Measurements from ENCODE around the gene LIF.
"Not testable (repeated sequence)": the region's sequence is repeated elsewhere in the genome, so short reads cannot be mapped to it uniquely, and the experiment has no call there.

The LIF gene

GRCh38 chr22:30234786-30235470 is 11.6 kb downstream of the LIF start:
- TF ChIP-seq CTCF (IDR thresholded peaks at IDR 0.05), result no peak
- no peak for TF ChIP-seq ZFX (IDR thresholded peaks at IDR 0.05; ENCODE audit: borderline replicate concordance)
- H3K27ac ChIP-seq, result no peak overlapping the region

DNA sequence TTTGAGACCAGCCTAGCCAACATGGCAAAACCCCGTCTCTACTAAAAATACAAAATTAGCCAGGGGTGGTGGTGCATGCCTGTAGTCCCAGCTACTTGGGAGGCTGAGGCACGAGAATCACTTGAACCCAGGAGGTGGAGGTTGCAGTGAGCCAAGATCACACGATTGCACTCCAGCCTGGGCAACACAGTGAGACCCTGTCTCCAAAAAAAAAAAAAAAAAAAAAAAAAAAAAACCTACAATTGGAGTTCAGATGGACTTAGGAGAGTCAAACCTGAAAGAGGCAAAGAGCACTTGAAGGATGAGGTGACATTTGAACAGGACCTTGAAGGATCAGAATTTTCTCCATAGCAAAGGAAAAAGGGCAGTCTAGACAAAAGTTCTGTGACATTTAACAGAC is 12.2 kb downstream of the LIF start:
- H3K27ac ChIP-seq, result not testable (repeated sequence)

GRCh38 chr22:30233582-30233981 is 13.0 kb downstream of the LIF start:
- TF ChIP-seq CTCF (IDR thresholded peaks at IDR 0.05), result no peak
- no peak for TF ChIP-seq ZFX (IDR thresholded peaks at IDR 0.05; ENCODE audit: borderline replicate concordance)
- no peak overlapping the region for H3K27ac ChIP-seq

DNA sequence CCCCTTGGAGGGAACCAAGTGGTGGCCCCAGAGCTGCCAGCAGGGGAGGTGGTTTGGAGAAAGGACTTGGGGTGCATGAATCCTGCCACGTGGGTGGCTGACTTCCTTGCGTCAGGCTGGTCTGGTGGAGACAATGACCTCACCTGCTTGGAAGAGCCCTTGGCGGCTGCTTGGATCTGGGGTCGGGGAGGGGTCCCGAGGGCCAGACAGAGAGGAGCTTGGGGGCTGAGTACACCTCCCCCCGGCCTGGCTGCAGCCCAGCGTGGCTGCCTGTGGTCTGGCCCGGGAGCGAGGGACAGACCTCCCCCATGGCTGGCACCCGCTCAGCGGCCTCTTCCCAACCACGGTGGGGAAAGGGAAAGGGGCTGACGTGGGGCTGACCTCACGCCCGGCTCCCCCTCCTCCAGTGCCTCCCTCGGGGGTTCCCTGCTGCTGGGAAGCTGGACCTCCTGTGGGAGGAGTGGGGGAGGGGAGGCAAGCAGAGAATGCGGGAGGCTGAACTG is 13.8 kb downstream of the LIF start:
- TF ChIP-seq ZFX (IDR thresholded peaks at IDR 0.05; ENCODE audit: borderline replicate concordance), result no peak
- no peak overlapping the region for H3K27ac ChIP-seq

DNA sequence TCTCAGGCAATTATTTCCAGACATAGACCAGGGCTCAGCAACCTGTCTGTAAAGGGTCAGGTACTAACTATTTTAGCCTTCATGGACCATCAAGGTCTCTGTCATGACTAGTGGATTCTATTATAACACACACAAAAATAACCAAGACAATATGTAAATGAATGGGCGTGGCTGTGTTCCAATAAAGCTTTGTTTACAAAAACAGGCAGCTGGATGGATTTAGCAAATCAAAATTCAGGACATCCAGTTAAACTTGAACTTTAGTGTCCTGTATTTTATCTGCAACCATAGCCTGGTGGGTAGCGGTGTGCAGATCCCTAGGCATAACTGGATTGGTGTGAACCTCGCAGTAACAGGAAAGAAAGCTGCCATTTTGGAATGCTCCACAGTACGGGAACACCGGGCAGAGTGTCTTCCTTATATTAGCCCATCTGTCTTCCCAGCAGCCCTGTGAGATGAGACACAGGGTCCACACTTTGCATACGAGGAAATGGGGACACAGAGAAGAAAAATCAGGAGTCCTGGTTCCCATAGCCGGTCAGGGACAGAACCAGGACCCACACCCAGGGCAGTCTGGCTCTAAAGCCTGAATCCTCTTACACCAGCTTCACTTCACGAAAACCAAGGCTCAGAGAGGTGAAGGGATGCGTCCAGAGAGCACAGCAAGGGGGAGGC is 15.6 kb downstream of the LIF start:
- TF ChIP-seq ZFX (IDR thresholded peaks at IDR 0.05; ENCODE audit: borderline replicate concordance) (no peak), CTCF (IDR thresholded peaks at IDR 0.05) (no peak)
- no peak overlapping the region for H3K27ac ChIP-seq

DNA sequence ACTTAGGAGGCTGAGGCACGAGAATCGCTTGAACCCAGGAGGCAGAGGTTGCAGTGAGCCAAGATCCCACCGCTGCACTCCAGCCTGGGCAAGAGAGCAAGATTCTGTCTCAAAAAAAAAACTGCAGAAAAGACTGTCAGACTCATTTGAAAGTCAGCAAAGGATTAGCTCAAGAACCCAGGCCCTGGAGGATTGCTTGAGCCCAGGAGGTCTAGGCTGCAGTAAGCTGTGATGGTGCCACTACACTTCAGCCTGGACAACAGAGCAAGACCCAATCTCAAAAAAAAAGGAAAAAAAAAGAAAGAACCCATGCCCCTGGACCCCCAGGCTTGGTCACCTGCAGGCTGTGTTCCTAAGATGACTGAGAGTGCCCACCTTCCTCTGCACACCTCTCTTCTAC is 16.2 kb downstream of the LIF start:
- H3K27ac ChIP-seq, result no peak overlapping the region
- no peak for TF ChIP-seq CTCF (IDR thresholded peaks at IDR 0.05)
- no peak for TF ChIP-seq ZFX (IDR thresholded peaks at IDR 0.05; ENCODE audit: borderline replicate concordance)

DNA sequence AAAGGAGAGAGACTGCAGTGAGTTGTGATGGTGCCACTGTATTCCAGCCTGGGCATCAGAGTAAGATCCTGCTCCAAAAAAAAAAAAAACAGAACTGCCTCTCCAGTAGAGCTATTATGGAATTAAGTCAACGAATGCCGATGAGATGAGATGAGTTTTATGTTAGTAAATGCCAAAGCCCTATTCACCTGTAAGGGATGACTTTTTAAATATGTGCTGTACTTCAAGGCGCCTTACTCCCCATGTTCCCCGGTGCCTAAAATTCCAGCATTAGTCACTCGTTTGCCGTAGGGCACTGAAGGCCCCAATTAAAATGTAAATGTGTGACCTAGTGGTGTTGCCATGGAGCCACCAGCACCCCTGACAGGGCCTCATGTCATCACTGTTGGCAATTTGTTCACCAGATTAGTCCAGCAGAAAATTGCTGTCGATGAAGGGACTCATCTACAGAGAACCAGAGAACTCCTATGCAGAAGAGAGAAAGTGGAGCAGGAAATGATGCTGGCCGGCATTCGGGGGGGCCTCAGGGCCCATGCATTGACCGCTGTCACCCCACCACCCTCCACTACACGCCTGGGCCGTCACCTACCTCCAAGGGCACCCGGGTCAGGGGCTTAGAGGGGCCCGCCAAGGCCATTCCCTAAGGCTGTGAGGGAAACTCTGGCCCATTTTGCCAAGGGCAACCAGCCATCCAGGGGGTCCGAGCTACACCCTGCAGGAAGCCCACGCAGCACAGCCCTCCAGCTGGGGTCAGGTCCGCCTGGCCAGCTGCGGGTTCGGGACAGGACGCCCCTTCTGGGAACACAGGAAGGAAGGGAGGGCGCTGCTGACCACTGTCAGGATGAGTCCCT is 17.8 kb downstream of the LIF start:
- H3K27ac ChIP-seq, result no peak overlapping the region
- TF ChIP-seq ZFX (IDR thresholded peaks at IDR 0.05; ENCODE audit: borderline replicate concordance), result no peak
- no peak for TF ChIP-seq CTCF (IDR thresholded peaks at IDR 0.05)

Measured in 22Rv1 (cell line).